Measurements from ENCODE around the gene DNAJB2.
A peak's percentile ranks its signal among the peaks of the same experiment; 100 is the strongest.

The DNAJB2 gene

DNA sequence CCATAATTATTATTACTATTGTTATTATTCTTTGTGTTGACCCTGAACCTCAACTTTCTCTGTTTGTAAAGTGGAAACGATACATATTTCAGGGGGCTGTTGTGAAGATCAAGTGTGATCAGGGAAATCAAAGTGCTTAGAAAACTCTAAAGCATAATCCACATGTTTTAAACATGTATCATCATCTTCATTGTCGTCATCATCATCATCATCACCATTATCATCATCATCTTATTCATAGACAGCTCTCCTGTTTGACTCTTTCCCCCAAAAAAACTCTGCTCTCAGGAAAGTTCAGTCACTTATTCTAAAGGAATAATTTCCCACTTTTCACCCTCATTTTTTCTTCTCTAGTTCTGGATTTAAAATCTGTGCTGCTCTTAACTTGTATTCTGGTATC is 25.1 kb downstream of the DNAJB2 start:
- no peak overlapping the region for H3K4me3 ChIP-seq (ENCODE audit: low read depth in 1 of 2, low read length in 2 of 2)
- no peaks in the 10 kb centered on the region for H3K9me3 ChIP-seq (ENCODE audit: insufficient read depth, low read length, severe bottlenecking)
- H3K27me3 ChIP-seq (ENCODE audit: insufficient read depth, low read length, poor library complexity), result peaks cover 34% of the 10 kb centered on the region
- no peak for DNase-seq
- H4K20me1 ChIP-seq (ENCODE audit: insufficient read depth, low read length), result peaks cover 11% of the 10 kb centered on the region
- no peak for TF ChIP-seq EZH2 (IDR thresholded peaks at IDR 0.05; ENCODE audit: borderline replicate concordance, low read depth, low read length, severe bottlenecking)
- TF ChIP-seq, protein P1, sequence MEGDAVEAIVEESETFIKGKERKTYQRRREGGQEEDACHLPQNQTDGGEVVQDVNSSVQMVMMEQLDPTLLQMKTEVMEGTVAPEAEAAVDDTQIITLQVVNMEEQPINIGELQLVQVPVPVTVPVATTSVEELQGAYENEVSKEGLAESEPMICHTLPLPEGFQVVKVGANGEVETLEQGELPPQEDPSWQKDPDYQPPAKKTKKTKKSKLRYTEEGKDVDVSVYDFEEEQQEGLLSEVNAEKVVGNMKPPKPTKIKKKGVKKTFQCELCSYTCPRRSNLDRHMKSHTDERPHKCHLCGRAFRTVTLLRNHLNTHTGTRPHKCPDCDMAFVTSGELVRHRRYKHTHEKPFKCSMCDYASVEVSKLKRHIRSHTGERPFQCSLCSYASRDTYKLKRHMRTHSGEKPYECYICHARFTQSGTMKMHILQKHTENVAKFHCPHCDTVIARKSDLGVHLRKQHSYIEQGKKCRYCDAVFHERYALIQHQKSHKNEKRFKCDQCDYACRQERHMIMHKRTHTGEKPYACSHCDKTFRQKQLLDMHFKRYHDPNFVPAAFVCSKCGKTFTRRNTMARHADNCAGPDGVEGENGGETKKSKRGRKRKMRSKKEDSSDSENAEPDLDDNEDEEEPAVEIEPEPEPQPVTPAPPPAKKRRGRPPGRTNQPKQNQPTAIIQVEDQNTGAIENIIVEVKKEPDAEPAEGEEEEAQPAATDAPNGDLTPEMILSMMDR (IDR thresholded peaks at IDR 0.05; ENCODE audit: borderline replicate concordance, extremely low read depth, low read length, poor library complexity, severe bottlenecking), result no peak
- H3K79me2 ChIP-seq (ENCODE audit: insufficient read depth, low read length), result no peaks in the 10 kb centered on the region
- no peaks in the 10 kb centered on the region for H3K36me3 ChIP-seq (ENCODE audit: insufficient read depth, low read length)
- no peak overlapping the region for H3K9ac ChIP-seq (ENCODE audit: low read depth, low read length)
- no peak for ATAC-seq (ENCODE audit: insufficient read depth, low read depth)
- H2AFZ ChIP-seq (ENCODE audit: low read depth, low read length), result no peak overlapping the region
- H3K27ac ChIP-seq (ENCODE audit: low read length), result no peak overlapping the region
- no peak overlapping the region for H3K4me2 ChIP-seq (ENCODE audit: insufficient read depth, low read length)
- H3K4me1 ChIP-seq (ENCODE audit: insufficient read depth, low read length), result no peaks in the 10 kb centered on the region

DNA sequence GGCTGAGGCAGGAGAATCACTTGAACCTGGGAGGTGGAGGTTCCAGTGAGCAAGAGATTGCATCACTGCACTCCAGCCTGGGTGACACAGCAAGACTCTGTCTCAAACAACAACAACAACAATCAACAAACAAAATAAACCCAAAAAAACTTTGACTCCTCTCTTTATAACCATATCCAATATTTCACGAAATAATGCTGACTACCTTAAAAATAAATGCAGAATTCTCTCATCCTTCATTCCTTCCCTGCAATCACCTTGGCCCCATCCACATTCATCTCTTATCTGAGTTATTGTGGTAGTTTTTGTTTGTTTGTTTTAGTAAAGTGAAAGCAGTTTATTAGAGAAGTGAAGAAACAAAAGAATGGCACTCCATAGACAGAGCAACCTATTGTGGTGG is 26.9 kb downstream of the DNAJB2 start:
- peaks cover 11% of the 10 kb centered on the region for H4K20me1 ChIP-seq (ENCODE audit: insufficient read depth, low read length)
- H3K4me2 ChIP-seq (ENCODE audit: insufficient read depth, low read length), result no peak overlapping the region
- ATAC-seq (ENCODE audit: insufficient read depth, low read depth) (no peak), DNase-seq (no peak)
- H3K4me1 ChIP-seq (ENCODE audit: insufficient read depth, low read length), result no peaks in the 10 kb centered on the region
- H3K27ac ChIP-seq (ENCODE audit: low read length), result no peak overlapping the region
- no peaks in the 10 kb centered on the region for H3K36me3 ChIP-seq (ENCODE audit: insufficient read depth, low read length)
- H3K4me3 ChIP-seq (ENCODE audit: low read depth in 1 of 2, low read length in 2 of 2), result no peak overlapping the region
- H3K79me2 ChIP-seq (ENCODE audit: insufficient read depth, low read length), result no peaks in the 10 kb centered on the region
- no peak overlapping the region for H2AFZ ChIP-seq (ENCODE audit: low read depth, low read length)
- TF ChIP-seq EZH2 (IDR thresholded peaks at IDR 0.05; ENCODE audit: borderline replicate concordance, low read depth, low read length, severe bottlenecking), result no peak
- TF ChIP-seq, protein P1 (IDR thresholded peaks at IDR 0.05; ENCODE audit: borderline replicate concordance, extremely low read depth, low read length, poor library complexity, severe bottlenecking), result no peak
- peaks cover 16% of the 10 kb centered on the region for H3K27me3 ChIP-seq (ENCODE audit: insufficient read depth, low read length, poor library complexity)
- H3K9me3 ChIP-seq (ENCODE audit: insufficient read depth, low read length, severe bottlenecking), result no peaks in the 10 kb centered on the region
- no peak overlapping the region for H3K9ac ChIP-seq (ENCODE audit: low read depth, low read length)

DNA sequence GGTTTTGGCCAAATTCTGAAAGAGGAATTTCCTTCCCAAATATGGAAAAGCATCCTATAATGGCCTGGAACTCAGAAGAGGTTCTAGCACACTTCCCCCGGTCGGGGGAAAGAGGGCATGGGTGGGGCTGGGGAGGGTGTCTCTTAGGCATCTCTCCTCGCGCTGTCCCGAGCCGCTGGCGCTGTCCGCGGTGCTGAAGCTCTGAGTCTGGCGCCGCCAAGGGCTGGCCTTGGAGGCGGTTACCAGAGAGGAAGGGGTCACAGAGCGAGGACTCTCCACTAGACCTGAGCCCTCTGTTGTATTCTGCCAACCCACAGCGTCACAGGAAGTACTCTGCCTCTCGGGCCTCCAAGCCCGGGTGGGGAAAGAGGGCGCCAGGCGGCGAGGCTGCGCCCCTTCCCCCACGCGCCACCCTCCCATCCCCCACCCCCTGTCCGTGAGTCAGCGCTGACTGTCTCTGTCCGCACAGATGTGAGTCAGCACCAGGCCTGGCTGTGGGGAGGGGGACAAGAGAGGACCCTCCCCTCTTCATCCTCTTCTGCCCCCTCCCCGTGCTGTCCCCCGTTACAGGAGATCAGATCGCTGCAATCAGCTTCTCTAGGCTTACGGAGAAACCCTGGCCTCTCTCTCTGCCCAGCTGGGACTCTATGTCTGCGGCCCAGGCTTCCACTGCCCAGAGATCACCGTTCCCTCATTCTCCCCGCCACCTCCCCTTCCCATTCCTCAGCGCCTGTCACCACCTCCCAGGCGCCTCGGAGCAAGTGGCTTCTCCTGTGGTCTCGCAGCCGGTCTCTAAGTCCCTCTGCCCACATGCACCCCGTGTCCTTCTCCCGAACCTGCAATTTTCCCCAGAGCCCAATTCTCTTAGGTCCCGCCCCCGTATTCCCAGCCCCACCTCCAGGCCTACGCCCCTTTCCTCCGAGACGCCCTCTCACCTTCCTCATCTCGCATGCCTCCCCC is 29.3 kb downstream of the DNAJB2 start:
- no peaks in the 10 kb centered on the region for H3K79me2 ChIP-seq (ENCODE audit: insufficient read depth, low read length)
- no peak overlapping the region for H3K4me2 ChIP-seq (ENCODE audit: insufficient read depth, low read length)
- H3K9me3 ChIP-seq (ENCODE audit: insufficient read depth, low read length, severe bottlenecking), result no peaks in the 10 kb centered on the region
- peaks cover 7% of the 10 kb centered on the region for H3K27me3 ChIP-seq (ENCODE audit: insufficient read depth, low read length, poor library complexity)
- peaks cover 6% of the 10 kb centered on the region for H3K4me1 ChIP-seq (ENCODE audit: insufficient read depth, low read length)
- no peak overlapping the region for H3K27ac ChIP-seq (ENCODE audit: low read length)
- H4K20me1 ChIP-seq (ENCODE audit: insufficient read depth, low read length), result peaks cover 8% of the 10 kb centered on the region
- H3K4me3 ChIP-seq (ENCODE audit: low read depth in 1 of 2, low read length in 2 of 2), result no peak overlapping the region
- H3K36me3 ChIP-seq (ENCODE audit: insufficient read depth, low read length), result no peaks in the 10 kb centered on the region
- no peak overlapping the region for H2AFZ ChIP-seq (ENCODE audit: low read depth, low read length)
- DNase-seq (peak; percentile 83), ATAC-seq (ENCODE audit: insufficient read depth, low read depth) (peak; percentile 100)
- TF ChIP-seq EZH2 (IDR thresholded peaks at IDR 0.05; ENCODE audit: borderline replicate concordance, low read depth, low read length, severe bottlenecking), result no peak
- TF ChIP-seq, protein P1 (IDR thresholded peaks at IDR 0.05; ENCODE audit: borderline replicate concordance, extremely low read depth, low read length, poor library complexity, severe bottlenecking), result peak; percentile 17
- H3K9ac ChIP-seq (ENCODE audit: low read depth, low read length), result no peak overlapping the region

Data from DND-41 (cell line).